ENCODE data around the gene KRT78. TPM values are rescaled to one million over a fixed set of nuclear protein-coding genes. Genes with fewer than 3 reads are reported as not detected.

The KRT78 gene
- total RNA-seq, 2 experiments from 2014 or later = not detected

GRCh38 chr12:52808573-52809160, 40.1 kb downstream of the KRT78 start:
- Histone ChIP-seq H3K4me1 (ENCODE audit: insufficient read depth, low read length, poor library complexity, severe bottlenecking) (no peaks in the 10 kb centered on the region), H3K27ac (ENCODE audit: low read depth, low read length, poor library complexity, severe bottlenecking) (no peak overlapping the region), H3K9me2 (ENCODE audit: insufficient read depth, low read length) (no peaks in the 10 kb centered on the region), H4K20me1 (ENCODE audit: insufficient read depth, low read length) (no peaks in the 10 kb centered on the region), H3K79me2 (ENCODE audit: insufficient read depth, low read depth, low read length) (no peaks in the 10 kb centered on the region), H2AFZ (ENCODE audit: low read length) (no peak overlapping the region), H3K4me2 (ENCODE audit: low read length) (no peak overlapping the region), H3K36me3 (ENCODE audit: insufficient read depth, low read length) (no peaks in the 10 kb centered on the region), H3K4me3 (ENCODE audit: low read depth, low read length, poor library complexity, severe bottlenecking) (no peak overlapping the region), H3K9me3 (ENCODE audit: low read length) (no peaks in the 10 kb centered on the region)
- ChIA-PET POLR2A (interaction anchor here (0.6 kb wide), 1 partner anchor 169 kb away, joined by 3 read pairs; no protein-coding TSS in a partner anchor), CTCF (ENCODE audit: unreplicated experiment) (no interaction called here)
- intact Hi-C loops (cut with micrococcal nuclease; ENCODE audit: unreplicated experiment) = no loop called here
- BruUV-seq (replicated peaks) = no TSS peak
- TF ChIP-seq, protein P1, sequence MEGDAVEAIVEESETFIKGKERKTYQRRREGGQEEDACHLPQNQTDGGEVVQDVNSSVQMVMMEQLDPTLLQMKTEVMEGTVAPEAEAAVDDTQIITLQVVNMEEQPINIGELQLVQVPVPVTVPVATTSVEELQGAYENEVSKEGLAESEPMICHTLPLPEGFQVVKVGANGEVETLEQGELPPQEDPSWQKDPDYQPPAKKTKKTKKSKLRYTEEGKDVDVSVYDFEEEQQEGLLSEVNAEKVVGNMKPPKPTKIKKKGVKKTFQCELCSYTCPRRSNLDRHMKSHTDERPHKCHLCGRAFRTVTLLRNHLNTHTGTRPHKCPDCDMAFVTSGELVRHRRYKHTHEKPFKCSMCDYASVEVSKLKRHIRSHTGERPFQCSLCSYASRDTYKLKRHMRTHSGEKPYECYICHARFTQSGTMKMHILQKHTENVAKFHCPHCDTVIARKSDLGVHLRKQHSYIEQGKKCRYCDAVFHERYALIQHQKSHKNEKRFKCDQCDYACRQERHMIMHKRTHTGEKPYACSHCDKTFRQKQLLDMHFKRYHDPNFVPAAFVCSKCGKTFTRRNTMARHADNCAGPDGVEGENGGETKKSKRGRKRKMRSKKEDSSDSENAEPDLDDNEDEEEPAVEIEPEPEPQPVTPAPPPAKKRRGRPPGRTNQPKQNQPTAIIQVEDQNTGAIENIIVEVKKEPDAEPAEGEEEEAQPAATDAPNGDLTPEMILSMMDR (conservative IDR thresholded peaks at IDR 0.05; ENCODE audit: low read length) = no peak
- no peak for TF ChIP-seq EZH2phosphoT487 (IDR thresholded peaks at IDR 0.05; ENCODE audit: borderline replicate concordance, low read depth, low read length)
- DNase-seq (ENCODE audit: low spot score) = no peak

- H3K79me2 ChIP-seq (ENCODE audit: insufficient read depth, low read depth, low read length) = no peaks in the 10 kb centered on the region
- H3K4me2 ChIP-seq (ENCODE audit: low read length) = no peak overlapping the region
- H3K36me3 ChIP-seq (ENCODE audit: insufficient read depth, low read length) = no peaks in the 10 kb centered on the region
- DNase-seq (ENCODE audit: low spot score) = no peak
- H3K4me3 ChIP-seq (ENCODE audit: low read depth, low read length, poor library complexity, severe bottlenecking) = no peak overlapping the region
- H2AFZ ChIP-seq (ENCODE audit: low read length) = no peak overlapping the region
- intact Hi-C loops (cut with micrococcal nuclease; ENCODE audit: unreplicated experiment) = no loop called here
- H3K4me1 ChIP-seq (ENCODE audit: insufficient read depth, low read length, poor library complexity, severe bottlenecking) = no peaks in the 10 kb centered on the region
- BruUV-seq (replicated peaks) = no TSS peak
- no peaks in the 10 kb centered on the region for H4K20me1 ChIP-seq (ENCODE audit: insufficient read depth, low read length)
- no peaks in the 10 kb centered on the region for H3K9me2 ChIP-seq (ENCODE audit: insufficient read depth, low read length)
- H3K27ac ChIP-seq (ENCODE audit: low read depth, low read length, poor library complexity, severe bottlenecking) = no peak overlapping the region
- no peaks in the 10 kb centered on the region for H3K9me3 ChIP-seq (ENCODE audit: low read length)
- TF ChIP-seq, protein P1 (conservative IDR thresholded peaks at IDR 0.05; ENCODE audit: low read length) = no peak
- TF ChIP-seq EZH2phosphoT487 (IDR thresholded peaks at IDR 0.05; ENCODE audit: borderline replicate concordance, low read depth, low read length) = no peak
- ChIA-PET CTCF (ENCODE audit: unreplicated experiment) (no interaction called here), POLR2A (interaction anchor here (0.5 kb wide), 1 partner anchor 175 kb away, joined by 3 read pairs; no protein-coding TSS in a partner anchor)
Measured at GRCh38 chr12:52807544-52808470, 41.0 kb downstream of the KRT78 start.
